HG03280 (cell line): ENCODE data around the gene AKAP7.

Experiments used
- ATAC-seq: cut with Tn5 transposase; IDR thresholded peaks from one replicate; pipeline ENCODE4 v1.9.1; 2021; ENCODE audit warnings: mild to moderate bottlenecking, moderate library complexity; ENCODE audit not compliant: unreplicated experiment

Gene AKAP7

DNA sequence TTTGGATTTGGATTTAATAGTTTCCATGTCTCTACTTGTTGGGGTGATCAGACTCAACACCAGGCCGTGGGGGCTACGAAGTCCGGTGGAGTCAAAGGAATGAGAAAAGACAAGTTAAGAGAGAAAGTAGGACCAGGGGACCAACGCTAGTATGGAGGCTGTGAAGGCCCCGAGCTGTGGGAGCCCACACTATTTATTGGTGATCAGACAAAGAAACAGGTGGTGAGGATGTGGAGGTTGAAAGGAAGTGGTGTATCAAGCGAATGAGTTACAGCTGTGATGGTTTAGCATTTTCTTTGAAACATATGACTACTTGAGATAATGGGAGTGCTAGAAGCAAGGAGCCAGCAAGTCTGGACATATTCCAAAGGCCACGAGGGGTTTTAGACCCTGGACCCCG, 62.4 kb downstream of the AKAP7 start:
- ATAC-seq = no peak

DNA sequence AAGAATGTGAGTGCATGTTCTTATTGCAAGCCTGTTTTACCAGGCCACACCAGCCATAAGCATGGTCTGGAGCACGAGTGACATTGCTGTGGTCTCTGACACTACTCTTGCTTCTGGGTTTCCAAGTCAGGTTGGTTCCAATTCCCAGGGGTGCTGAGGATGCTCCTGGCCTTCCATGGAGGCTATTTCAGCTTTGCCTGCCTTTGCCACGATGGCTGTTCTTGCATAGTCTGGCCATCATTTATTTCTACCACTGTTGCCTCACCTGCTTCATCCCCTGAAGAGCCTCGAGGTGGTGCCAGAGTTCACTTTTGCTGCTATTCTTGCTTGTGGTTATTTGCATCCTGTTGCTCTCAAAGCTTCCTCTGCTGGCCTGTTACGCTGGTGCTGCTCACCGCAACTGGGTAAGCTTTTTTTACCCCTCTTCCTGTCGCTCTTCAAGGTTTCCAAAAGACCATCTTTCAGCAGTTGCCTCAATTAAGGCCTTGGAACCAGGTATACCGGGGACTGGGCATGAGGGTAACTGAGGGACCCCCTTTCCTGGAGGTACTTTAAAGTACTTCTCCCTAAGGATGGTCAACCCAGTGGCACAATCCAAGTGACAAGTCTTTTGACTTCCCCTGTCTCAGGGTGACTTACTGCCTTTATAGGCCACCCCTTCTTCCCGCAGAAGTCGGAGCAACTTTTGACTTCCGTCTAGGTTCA, 64.5 kb downstream of the AKAP7 start:
- ATAC-seq = peak; percentile 100

DNA sequence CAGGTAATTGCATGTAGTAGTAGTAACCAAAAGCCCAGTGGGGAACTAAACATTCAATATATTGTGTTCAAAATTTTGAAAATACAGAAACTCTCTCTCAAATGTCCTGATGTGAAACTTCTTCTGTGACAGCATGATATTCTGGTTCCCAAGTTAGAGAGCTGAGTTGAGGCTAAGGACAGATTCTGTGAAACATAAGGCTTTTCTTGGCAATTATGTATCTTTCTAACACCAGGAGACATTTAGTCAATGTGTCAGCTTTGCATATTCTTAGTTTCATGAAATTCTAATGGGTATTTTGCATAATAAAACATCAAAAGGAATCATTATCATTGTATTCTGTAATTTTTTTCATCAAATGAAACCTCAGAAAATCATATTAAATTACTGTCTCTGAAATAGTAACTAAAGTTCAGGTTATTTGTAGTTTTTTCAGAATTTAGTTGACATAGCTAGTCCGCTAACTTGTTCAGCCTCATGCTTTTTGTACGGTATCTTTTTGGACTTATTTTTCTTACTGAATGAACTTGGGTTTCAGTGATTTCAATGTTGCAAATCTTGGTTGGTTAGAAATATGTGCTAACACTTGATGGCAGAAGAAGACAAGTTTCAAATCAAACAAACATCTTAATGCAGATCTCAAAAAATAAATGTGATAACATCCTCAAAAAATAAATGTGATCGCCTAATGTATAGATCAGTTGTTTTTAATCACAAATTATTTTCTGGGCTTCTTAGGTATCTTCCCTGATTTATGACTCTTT, 70.4 kb downstream of the AKAP7 start:
- ATAC-seq = no peak

DNA sequence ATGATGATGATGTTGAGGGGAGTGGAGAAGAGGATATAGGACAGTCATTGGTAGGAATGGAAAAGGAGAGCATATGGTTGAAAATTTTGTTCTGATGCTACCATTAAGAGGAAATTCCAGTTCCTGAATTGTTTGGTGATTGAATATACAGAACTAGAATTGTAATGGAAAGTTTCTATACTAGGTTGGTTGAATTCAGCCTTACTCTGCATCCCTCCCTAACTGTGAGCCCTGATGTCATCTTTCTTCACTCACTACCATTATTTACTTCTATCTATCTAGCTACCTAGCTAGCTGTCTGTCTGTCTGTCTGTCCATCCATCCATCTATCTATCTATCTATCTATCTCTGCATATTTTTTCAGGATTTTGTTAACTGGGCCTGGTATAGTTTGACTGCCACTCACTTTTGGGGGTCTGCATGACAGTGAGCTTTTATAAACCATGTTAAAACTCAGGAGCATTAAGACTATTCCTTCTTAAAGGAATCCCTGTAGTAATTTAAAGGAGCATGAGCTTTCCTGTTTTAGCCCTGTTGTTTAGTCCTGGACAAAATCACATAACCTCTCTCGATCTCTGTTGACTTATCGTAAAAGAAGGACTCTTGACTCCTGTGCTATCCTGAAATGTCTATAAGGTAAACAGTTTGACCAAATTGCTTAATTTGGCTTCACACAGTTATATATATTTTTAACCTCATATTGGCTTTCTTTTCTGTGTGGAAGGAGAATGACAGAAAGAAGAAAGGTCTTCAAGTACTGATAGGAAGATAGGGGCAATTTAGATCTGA, 71.4 kb downstream of the AKAP7 start:
- no peak for ATAC-seq

DNA sequence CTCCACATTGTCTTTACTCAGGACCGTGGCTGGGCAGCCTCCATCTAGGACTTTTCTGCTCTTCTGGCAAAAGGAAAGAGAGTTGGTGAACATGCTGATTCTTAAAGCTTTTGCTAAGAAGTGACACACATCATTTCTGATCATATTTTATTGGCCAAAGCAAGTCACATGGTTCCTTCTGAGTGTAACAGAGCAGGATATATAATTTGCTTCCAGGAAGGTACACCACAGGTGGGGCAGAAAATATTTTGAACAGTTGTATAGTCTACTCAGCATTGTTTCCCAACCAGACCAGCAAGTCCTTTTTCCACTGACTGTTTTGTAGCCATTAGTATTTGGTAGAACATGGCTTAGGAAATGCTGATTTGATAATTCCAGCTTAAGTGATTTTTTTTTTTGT, 73.5 kb downstream of the AKAP7 start:
- no peak for ATAC-seq

DNA sequence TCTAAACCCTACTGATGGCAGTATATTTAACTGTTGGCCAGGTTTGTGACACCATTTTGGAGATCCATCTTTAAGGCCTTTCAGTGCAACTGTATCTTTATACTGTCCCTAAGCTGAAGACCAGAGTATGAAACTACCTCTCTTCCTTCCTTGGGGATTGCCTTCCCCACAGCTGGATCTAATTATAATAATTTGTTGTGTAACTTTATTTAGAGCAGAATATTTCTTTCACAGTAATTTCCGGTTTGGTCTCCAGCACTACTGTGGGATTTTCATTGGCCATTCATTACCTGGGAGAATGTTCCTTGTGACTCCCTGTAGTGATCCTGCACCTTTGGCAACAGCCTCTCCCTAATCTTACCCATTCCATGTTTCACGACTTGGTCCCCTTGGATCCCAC, 75.2 kb downstream of the AKAP7 start:
- no peak for ATAC-seq

DNA sequence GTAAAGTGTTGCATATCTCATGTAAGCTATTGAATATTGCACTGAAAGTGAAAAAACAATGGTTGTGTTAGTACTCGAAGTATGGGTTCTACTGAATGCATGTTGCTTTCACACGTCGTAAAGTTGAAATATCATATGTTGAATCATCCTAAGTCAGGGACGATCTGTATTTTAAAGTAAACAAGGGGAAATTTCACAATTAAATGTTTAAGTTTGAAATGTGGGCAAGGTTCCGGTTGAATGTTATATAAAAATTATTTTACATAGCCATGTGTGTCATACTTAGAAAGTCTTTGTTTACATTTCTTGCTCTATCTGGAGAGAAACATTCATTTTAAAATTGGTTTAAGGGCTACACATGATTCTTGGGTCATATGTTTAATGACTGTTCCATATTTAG, 76.8 kb downstream of the AKAP7 start:
- no peak for ATAC-seq

DNA sequence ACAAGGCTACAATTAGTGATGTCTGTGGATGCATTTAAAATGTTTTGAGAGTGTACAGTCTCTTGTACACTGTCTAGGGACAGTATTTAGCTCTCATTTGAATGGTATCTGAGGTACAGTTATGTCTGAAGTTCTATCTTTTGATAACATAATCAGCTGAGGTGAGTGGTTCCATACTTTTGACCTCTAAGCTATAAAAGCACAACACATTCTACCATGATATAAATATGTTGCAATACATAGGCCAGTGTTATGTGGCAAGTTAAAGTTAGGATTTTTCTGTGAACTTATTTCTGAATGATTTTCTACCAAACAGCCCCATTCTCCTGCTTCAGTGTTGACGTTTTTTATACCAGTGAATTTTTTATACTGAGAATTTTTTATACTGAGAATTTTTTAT, 77.6 kb downstream of the AKAP7 start:
- no peak for ATAC-seq

DNA sequence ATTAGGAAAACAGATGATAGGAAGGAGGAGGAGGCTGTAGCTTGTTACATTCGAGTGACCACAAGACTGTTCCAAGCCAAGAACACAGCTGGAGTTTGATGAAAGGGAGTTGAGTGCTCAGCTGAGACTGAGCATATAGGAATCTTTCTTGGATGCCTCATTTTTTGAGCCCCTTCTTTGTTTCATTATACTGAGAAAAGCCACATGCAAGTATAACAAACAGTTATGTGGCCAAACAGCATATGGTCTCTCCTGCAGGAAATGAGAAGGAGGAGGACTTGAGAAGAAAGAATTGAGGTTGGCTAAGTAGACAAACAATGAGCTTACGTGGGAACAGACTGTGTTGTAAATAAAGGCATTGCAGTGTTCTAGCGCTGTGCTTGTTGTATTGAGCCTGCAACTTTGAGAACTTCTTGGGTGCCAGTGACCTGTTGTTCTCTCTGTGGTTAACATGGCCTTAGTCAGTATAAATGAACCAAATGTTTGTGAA, 78.3 kb downstream of the AKAP7 start:
- ATAC-seq = no peak

DNA sequence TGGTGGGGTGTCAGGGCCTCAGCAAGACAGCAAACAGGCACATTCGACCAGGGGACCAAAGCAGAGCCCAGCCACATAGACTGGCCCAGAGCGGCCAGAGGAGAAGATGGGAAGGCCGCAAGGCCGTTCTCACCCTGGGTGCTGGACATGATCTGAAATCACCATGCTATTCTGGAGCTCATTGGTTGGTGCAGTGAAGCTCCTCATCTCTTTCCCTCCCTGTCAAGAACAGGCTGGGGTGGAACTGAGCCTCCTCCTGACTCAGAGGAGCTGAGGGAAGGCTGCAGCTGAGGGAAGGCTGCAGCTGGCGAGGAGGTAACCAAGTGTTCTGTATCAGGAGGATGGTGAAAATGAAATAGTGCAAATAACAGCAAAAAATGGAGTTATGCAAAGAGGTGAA, 80.0 kb downstream of the AKAP7 start:
- ATAC-seq = no peak

DNA sequence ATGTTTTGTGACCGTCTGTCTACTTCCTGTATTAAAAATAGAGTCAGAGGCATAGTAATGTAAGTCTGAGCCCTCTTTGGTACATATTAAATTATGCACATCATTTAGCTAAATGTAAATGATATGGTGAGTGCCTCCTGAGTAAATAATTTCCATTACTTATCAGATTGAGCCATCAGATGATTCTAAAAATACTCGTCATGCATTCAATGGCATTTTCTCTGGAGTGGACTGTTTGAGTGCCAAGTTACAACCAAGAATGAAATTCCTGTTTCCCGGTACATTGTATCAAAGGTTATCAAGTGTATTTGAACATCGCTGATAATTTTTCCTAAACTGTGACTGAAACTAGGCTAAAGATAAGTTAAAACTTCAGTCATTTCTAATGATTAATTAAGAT, 81.0 kb downstream of the AKAP7 start:
- ATAC-seq = no peak

DNA sequence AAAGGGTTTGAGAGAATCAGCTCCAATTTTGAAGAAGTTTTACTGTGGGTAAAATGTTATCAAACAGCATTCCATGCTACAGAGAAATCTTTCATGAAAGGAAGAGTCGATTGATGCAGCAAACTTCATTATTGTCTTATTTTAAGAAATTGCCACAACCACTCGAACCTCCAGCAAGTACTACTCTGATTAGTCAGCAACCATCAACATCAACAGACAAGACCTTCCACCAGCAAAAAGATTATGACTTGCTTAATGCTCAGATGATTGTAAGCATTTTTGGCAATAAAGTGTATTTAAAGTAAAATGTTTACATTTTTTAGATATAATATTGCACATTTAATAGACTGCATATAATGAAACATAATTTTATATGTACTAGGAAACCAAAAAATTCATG, 87.5 kb downstream of the AKAP7 start:
- ATAC-seq = no peak

DNA sequence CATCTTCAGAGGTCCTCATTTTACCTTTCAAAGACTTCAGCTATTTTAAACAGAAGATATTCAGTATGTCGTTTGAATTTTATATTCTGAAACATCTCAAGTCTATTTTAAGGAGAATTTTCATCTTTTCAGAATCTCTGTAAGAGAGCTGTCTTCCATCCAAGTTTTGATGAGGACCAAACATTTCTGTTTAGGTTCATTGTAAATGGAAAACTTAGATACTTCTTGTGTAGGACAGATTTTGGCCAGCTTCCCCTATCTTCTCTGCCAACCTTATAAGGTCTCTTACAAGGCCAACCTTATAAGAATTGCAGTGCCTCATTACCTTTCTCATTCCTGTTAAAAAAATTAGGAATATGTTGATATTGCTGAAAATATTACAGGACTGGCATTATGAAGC, 88.1 kb downstream of the AKAP7 start:
- ATAC-seq = no peak

DNA sequence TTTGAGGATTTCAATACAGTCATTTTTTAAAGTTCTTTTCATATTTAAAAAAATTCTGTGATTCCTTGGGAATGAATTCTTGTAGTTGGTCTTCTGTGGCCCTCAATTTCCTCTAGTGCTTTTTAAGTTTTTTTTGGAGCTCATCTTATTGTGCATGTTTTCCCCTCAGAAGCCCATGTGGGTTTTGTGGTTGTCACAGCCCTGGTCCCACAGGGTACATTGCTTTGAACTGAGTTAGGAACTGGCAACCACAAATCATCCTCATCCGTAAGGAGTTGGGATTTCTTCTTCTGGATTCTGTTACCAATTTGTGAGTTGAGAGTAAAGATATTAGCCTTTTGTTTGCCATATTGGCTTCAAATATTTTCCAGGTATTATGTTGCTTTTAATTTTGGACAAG, 89.9 kb downstream of the AKAP7 start:
- ATAC-seq = no peak

DNA sequence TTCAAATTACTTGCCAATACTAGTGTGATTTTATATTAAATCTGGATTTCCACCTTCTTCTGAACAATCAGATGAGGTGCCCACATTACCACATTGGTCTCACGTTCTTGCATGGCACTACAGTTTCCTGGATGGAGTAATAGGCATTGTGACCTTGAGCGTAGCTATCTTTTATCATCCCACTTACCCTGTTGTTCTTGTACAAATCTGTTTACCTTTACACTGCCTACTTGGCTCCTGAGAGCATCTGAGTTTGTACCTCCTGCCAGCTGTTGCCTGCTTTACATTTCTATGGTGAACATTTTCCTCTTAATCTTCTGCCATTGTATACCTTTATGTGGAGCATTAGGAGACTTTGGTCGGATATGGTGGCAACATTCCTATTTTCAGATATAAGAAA, 90.7 kb downstream of the AKAP7 start:
- ATAC-seq = no peak

DNA sequence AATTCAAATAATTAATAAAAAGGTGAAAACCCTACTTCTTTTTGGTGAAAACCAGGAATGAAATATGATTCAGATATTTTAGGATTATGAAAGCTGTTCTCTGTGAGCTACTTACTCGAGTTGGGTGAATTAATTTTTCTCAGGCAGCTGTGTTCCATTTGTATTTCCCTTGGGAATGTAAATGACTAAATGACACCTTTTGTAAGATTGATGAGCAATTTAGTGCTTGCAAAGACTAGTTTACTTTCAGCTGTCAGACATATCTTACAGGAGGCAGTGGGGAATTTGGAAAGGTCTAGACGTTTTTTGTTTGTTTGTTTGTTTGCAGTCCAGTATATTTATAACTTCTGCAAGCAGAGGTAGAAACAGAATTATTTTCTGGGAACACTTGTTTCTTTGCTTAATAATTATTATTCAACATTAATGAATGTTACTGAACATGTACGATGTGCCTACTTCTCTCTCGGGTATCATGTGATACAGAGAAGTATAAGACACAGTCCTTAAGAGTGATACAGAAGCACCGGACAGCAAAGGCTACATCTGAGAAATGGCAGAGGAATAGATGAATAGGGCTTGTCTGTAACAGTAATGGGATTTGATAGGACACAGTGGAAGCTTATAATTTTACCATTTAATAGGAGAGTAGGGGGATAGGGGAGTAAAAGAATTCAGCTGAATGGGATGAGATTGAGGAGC, 91.3 kb downstream of the AKAP7 start:
- ATAC-seq = no peak

DNA sequence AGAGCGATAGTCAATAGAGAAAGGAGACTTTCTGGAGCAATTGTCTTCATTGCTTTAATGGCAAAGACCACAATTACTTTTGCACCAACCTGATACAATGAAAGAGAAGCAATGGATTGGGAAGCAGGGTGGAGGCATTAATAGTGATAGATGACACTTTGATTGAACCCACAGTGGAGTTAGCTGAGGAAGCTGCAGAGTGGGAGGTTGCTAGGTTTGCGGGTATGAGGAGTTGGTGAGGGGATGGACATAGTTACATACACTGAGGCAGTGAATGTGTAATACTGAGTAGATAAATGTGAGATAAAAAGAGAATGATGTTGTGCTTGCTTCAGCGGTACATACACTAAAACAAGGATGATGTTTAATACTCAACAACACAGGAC, 91.9 kb downstream of the AKAP7 start:
- no peak for ATAC-seq

DNA sequence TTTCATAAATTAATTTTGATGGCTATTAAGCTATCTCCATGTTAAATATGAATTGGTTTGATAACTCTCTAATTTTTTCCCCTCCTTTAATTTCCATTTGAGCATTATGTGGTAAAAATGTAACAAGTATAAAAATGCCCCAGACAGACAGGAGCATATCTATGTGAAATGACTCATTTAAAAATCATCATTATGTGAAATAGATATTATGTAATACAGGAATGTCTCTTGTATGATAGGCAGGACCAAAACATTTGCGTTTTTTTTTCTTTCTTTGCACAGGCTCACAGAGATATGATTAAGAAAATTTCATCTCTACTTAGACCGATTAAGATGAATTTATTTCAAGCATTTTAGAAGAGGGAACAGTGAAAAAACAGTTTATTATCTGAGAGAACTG, 95.8 kb downstream of the AKAP7 start:
- ATAC-seq = no peak

DNA sequence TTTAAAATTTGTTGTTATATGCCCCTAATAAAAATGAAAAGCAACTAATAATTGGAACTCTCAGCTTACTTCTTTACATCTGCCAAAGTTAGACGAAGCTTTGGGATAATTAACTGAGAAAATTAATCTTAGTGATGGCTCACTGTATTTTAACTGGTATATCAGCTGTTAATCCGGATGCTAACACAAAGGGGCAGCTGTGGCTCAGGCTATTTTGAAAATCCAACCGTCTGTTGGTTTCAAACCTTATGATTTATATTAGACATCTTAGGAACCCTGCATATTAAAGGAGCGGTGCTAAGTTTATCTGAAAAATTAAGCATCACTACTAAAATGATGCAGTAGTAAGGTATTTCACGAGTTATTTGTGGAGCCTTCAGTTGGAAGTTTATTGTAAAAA, 96.6 kb downstream of the AKAP7 start:
- ATAC-seq = no peak

DNA sequence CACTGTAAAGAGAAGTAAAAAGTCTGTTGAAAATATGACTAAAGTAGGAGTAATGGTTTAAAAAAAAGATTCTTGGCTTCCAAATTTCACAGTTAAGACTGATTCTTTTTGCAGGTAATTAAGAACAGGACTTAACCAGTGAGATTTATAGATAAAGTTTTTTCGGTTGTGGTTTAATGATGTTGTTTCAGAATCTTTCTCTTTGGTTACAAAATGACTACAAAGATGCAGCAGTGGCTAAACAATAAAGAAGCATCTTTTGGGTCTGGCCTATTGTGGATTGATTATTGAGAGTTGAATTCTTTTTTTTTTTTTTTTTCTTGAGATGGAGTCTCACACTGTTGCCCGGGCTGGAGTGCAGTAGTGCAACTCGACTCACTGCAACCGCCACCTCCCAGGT, 109.7 kb downstream of the AKAP7 start:
- ATAC-seq = no peak

DNA sequence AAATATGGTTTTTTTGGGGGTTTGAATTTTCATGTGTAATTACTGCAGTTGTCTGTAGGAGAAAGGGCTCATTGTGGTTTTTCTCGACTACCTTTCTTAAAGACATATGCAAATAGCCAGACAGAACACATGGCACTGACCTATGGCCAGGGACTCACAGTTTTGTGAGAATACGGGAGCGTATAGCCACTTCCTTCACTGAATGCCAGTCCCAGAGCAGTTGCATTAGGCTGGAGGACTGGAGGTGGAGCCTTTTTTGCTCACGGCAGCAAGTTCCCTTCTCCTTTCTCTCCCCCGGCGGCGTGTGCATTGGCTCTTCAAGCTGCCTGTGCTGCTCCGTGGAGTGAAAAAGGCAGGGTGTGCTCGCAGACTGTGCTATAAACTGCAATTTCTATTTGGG, 114.9 kb downstream of the AKAP7 start:
- ATAC-seq = peak; percentile 63
